ENCODE results near the gene DST.
"Not testable (repeated sequence)": the region's sequence is repeated elsewhere in the genome, so short reads cannot be mapped to it uniquely, and the experiment has no call there.

The DST gene

DNA sequence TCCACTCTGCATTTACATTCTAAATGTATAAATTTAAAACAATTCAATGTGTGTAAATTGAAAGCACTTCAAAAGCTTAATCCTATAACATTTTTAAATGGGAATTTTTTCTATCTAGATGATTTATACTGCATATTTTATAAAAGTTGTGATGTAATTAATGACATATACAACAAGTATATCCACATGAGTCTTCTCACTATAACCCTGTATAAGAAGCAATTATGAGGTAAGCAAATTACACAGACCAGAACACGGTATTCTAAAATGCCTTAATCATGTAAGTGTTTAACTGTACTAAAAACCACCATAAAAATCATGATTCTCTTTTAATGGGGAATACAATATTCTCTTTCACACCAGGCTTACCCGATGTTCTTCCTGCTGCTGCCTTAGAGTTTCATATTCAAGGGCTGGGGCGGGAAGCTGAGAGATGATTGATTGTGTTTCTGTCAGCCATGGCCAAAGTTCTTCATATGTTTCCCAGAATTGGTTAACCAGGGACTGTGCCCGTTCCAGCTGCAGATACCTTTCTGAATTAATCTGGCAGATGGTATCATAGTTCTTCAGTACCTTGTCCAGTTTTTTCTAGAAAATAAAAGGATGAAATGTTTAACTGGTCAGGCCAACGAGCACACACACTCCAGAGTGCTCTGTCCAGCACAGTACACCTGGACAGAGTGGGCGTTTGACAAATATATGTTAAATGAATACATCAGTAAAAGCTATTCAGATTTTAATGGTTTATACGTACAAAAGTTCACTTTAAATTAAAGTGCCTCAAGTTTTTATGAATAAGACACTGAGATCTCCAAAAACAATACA, 127.4 kb downstream of the DST start:
- DNase-seq (ENCODE audit: low spot score) = no peak

DNA sequence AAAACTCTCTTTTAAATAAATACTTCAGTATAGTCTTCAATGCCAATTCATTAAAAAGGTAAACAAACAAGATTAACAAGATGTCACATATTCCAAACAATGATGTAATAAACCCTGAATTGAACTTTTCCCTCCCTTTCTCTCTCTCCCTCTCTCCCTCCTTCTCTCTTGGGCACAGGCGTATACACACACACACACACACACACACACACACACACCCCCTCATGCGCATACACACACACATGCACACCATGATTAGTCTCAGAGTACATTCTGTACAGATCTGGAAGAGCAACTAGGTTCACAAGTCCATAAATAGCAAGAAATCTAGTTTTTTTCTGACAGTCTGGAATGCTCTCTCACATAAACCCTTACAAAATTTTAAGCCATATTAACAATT, 128.3 kb downstream of the DST start:
- no peak for DNase-seq (ENCODE audit: low spot score)

DNA sequence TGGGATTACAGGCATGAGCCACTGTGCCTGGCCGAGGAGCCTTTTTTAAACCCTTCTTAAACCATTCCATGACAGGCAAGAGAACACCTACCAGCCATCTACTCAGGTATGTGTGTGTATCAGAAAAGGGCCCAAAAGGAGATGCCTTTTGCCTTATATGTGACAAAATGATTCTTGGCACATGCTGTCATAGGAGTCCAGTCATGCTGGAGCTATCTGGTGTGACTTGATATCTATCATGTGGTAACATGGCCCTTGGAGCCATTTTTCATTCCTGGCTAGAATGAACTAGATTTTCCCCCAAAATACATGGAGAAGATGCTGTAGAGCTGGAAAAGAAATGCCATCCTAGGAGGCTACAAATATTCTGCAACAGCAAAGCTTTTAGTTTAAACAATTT, 129.1 kb downstream of the DST start:
- DNase-seq (ENCODE audit: low spot score) = no peak

- DNase-seq (ENCODE audit: low spot score) = no peak
These were observed 131.1 kb downstream of the DST start for GRCh38 chr6:56511591-56511990.

DNA sequence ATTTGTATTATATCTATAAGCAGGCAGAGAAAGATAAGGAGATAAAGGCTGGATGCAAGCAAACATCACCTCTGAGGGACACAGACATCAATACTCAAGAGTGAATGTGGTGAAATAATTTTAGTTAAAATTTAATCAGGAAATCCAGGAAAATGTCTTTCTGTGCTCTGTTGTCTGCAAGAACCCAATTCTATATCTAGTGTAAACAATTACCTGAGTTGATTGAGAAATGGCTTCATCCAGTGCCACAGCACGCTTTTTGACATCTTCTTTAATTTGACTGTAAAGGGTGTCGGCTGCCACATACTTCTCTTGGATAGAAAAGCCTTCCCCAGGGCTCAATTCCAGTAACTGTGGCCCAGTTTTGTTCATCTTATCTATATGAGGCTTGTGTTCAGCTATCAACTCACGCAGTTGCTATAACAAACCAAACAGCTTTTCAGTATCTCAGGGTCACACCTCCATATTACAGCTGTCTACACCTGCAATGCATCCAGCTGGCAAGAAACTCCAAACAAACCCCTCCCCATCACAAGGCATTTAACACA, 131.6 kb downstream of the DST start:
- DNase-seq (ENCODE audit: low spot score) = no peak

DNA sequence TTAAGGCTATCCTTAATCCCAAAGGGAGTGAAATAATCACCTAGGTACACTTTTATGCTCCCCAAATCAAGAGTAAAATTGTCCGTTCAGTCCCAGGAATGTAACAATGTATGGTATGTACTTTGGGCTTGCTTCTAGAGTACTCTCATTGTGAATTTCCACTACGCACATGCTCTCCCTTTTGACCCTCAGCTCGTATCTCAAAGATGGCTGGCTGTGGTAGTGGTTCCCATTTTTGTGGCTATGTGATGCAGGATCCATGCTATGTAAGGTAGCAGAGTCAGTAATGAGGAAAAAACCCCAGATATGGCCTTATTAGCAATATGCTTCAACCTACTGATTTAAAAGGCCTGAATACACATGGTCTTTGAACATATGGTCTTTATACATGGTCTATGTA, 133.7 kb downstream of the DST start:
- DNase-seq (ENCODE audit: low spot score) = no peak

- no peak for DNase-seq (ENCODE audit: low spot score)
These were observed 135.2 kb downstream of the DST start for GRCh38 chr6:56507517-56507916.

- no peak for DNase-seq (ENCODE audit: low spot score)
These were observed 137.0 kb downstream of the DST start for GRCh38 chr6:56505512-56506260.

DNA sequence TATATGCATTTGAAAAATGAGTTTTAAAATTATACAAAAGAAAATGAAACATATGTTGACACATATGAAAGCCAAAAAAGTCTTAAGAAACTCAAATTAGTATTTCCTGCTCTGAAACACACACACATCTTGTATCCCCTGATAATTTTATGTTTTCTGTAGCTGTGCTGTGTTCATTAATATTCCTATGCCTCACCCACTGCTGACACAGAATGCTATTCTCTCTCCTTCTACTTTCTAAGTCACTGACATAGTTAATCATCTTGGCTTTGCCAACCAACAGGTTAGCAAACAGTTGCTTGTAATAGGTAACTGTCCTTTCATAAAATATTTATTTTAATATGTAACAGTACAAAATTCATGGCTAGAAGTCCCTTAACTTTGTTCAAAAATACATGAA, 140.7 kb downstream of the DST start:
- DNase-seq (ENCODE audit: low spot score) = no peak

GRCh38 chr6:56499095-56499494, 143.6 kb downstream of the DST start:
- DNase-seq (ENCODE audit: low spot score) = no peak

DNA sequence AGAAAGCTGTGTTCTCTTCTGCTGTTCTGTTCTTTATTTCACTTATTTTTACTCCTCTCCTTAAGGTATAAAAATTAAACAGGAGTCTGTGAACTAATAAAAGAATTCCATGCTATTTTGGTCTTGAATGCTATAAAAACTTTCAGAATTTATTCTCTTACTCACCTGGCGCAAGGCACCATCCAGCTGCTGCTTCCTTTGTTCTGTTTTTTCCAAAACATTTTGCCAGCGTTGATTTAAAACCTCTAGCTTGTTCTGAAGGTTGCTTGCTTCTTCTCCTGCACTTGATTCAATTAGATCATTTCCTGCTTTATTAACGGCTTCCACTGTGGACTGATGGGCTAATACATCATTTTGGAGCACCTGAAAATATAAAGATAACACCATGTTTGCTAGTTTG, 145.0 kb downstream of the DST start:
- no peak for DNase-seq (ENCODE audit: low spot score)

- DNase-seq (ENCODE audit: low spot score) = no peak
These were observed 145.4 kb downstream of the DST start for GRCh38 chr6:56497240-56497639.

DNA sequence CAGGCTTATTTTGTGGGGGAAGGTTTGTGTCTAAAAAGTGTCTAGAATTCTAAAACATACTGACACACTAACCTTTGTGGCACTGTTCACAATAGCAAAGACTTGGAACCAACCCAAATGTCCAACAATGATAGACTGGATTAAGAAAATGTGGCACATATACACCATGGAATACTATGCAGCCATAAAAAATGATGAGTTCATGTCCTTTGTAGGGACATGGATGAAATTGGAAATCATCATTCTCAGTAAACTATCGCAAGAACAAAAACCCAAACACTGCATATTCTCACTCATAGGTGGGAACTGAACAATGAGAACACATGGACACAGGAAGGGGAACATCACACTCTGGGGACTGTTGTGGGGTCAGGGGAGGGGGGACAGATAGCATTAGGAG, 146.0 kb downstream of the DST start:
- not testable (repeated sequence) for DNase-seq (ENCODE audit: low spot score)

- DNase-seq (ENCODE audit: low spot score) = no peak
These were observed 147.0 kb downstream of the DST start for GRCh38 chr6:56495654-56496053.

DNA sequence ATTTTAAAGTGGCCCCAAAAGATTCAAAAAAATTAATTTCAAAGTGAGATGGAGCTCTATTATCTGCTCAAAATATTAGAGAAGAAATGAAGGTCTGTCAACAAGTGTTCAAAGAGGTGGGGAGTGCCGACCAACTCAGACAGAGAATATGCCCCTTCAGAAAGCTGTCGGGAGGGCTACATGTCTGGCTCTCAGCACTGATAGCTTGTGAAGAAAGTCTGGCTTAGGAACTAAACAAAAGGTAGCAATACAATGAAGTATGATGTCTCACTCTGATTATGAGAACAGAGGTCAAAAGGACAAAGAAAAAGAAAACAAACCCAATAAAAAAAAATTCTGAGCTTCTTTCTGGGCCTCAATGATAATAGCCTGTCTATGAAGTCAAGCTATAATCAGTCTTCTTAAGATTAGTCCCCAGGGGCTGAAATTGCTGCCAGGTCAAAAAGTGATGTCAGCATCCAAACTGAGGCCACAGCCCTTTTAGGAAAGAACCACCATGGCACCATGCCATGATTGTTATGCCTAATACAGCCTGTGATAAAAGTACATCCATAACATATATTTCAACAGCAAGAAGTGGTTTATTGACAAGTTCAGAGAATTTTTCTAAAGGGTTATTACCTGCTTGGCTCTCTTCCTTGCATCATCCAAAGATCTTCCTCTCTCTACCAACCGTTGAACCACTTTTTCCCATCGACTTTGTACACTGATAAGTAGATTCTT, 150.9 kb downstream of the DST start:
- no peak for DNase-seq (ENCODE audit: low spot score)

DNA sequence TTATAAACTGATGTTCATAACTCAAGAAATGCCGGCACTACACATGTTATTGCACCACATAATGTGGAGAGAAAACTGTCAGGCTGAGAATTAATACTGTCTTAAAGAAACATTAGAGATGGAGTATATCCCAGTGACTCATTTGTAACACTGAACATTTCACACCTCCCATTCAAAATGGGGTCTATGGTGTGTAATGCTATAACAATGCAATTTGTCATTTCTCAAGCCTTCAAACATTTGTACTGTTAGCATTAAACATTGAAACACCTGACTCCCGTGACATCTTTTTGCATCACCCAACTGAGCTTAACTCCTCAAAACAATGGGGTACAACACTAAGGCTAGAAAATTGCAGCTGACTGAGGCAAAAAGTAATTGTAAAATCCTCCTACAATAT, 151.7 kb downstream of the DST start:
- DNase-seq (ENCODE audit: low spot score) = no peak

DNA sequence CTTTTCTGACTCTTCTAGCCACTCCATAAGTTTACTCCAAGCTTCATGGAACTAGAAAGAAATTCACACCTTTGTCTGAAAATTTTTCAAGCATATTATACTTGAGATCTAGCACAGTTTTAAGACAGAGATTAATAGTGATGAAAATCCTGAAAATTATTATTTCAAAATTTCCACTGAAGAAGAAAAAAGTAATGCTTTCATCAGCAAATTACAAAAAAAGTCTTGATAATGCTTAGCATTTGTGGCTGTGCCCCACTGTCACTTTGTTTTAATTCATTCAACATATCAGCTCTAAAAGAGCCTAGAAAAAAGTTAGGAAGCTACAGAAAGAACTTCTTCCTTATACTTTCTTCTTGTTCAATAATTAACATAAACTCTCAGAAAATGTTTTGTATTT, 153.1 kb downstream of the DST start:
- no peak for DNase-seq (ENCODE audit: low spot score)

GRCh38 chr6:56488281-56488680, 154.4 kb downstream of the DST start:
- DNase-seq (ENCODE audit: low spot score) = no peak

DNA sequence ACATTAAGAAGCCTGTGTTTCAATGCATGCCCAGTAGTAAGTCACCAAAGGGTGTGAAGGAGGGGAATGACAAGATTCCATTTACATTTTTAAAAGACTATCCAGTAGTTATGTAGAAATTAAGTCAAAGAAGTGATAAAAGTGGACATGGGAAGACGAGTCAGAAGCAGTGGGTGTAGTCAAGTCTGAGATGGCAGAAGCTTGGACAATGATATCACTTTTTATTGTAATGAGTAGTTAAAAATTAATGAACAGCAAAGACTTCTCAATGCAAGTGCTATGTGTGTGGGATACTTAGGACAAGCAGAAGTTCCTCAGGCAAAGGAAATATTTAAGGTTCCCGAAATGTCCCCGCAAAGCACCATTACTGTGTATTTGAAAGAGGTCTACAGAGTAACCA, 156.0 kb downstream of the DST start:
- DNase-seq (ENCODE audit: low spot score) = no peak

DNA sequence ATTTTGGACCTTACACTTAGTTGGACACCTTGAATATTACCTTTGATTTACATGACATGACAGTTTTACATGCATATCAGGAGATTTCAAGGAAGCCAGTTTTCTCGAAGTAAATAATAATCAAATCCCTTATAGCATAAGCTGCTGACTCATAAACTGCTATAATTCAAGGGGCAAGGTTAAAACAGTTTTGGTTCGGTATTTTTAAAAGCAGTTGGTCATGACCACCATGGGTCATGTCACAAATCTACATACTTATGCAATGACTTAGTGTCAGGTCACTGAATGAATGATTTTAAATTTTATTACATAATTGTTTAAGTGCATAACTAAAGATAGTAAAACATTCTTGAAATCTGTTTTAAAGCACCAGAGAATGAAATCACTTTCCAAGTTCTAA, 158.0 kb downstream of the DST start:
- DNase-seq (ENCODE audit: low spot score) = no peak

- DNase-seq (ENCODE audit: low spot score) = no peak
These were observed 158.8 kb downstream of the DST start for GRCh38 chr6:56483929-56484328.

GRCh38 chr6:56482525-56482924, 160.2 kb downstream of the DST start:
- no peak for DNase-seq (ENCODE audit: low spot score)

DNA sequence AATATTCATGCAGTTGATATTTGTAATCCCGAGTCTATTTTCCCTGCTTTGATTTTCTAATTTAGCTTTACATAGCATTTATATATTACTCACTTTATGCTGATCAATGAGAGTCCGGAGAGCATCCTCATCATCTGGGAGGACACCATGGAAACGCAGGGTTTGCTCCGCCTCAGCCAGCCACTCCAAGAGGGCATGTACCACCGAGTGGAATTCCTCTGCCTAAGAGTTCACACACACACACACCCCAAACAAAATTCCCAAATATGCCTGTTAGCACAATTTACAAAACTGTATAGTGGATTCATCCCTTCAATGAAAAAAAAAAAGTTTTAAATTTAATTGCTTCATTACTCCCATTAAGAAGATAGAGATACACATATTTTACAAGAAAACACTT, 160.7 kb downstream of the DST start:
- DNase-seq (ENCODE audit: low spot score) = no peak
